ENCODE results near the gene GCDH.
"Not testable (repeated sequence)": the region's sequence is repeated elsewhere in the genome, so short reads cannot be mapped to it uniquely, and the experiment has no call there.

Gene GCDH

DNA sequence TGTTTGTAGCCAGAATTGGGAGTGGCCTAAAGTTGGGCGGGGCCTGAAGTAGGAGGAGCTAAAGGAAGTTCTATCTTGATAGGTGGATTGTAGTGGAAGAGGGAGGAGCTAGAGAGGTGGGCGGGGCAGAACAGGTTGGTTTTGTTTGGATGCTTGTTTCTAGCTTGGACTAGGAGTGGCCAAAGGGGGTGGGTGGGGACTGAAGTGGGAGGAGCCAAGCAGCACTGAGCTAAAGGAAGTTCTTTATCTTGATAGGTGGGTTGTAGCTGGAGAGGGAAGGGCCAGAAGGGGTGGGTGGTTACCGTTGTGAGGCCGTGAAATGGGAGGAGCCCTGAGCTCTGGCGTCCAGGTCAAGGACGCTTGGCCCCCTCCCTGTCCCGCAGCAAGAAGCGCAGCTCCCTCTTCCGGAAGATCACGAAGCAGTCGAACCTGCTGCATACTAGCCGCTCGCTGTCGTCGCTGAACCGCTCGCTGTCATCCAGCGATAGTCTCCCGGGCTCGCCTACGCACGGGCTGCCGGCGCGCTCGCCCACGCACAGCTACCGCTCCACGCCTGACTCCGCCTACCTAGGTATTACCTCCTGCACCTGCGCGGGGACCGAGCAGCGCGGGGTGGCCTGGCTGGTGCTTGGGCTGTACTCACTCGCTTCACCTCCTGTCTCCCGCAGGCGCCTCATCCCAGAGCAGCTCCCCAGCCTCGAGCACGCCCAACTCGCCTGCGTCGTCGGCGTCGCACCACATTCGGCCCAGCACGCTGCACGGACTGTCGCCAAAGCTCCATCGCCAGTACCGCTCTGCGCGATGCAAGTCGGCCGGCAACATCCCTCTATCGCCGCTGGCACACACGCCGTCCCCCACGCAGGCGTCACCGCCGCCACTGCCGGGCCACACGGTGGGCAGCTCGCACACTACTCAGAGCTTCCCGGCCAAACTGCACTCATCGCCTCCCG lies 17.7 kb upstream of the GCDH start:
- DNase-seq, result peak; percentile 52 to 56

DNA sequence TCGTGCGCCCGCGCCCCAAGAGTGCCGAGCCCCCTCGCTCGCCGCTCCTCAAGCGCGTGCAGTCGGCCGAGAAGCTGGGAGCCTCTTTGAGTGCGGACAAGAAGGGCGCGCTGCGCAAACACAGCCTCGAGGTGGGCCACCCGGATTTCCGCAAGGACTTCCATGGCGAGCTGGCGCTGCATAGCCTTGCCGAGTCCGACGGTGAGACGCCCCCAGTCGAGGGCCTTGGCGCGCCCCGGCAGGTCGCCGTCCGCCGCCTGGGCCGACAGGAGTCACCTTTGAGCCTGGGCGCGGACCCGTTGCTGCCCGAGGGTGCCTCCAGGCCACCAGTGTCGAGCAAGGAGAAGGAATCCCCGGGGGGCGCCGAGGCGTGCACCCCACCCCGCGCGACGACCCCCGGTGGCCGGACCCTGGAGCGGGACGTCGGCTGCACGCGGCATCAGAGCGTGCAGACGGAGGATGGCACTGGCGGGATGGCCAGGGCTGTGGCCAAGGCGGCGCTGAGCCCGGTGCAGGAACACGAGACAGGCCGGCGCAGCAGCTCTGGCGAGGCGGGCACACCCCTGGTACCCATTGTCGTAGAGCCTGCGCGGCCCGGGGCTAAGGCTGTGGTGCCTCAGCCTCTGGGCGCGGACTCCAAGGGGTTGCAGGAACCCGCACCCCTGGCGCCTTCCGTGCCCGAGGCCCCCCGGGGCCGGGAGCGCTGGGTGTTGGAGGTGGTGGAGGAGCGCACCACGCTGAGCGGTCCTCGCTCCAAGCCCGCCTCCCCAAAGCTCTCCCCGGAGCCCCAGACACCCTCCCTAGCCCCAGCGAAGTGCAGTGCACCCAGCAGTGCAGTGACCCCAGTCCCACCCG lies 16.8 kb upstream of the GCDH start:
- DNase-seq, result no peak

DNA sequence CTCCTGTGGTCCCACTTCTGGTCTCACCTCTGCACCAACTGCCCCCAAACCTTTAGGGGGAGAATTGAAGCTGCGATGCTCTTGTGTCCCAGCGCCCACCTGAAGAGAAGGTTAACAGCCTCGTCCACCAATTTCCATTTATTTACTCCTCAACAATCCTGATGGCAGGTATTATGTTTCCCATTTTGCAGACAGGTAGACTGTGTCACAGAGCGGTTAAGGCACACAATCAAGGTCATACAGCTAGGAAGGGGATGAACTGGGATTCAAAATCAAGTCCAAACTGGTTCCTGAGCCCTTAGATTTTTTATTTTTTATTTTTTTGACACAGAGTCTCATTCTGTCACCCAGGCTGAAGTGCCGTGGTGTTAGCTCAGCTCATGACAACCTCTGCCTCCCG lies 15.9 kb upstream of the GCDH start:
- DNase-seq, result no peak

- peak in 1 of 2 experiments; percentile 6 for DNase-seq
These were observed 10.3 kb upstream of the GCDH start for GRCh38 chr19:12880551-12881171.

- peak; percentile 70 to 76 for DNase-seq
These were observed 9.7 kb upstream of the GCDH start, which contains the start of gene DNASE2 for GRCh38 chr19:12881172-12881808. Gene DNASE2 (minus strand): TSS chr19:12881449. CDS start chr19:12881375, 74 bp downstream.

DNA sequence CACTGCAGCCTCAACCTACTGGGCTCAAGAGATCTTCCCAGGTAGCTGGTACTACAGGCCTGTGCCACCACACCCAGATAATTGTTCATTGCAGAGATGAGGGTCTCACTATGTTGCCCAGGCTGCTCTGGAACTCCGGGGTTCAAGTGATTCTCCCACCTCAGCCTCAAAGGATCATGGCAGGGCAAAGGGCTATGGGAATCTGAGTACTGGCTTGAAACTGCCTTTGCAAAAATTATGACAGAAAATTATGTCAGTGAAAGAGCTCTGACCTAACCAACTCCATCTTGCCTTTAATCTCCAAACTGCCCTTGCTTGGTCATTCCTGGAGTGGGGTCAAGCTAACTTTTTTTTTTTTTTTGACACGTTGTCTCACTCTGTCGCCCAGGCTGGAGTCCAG lies 8.4 kb upstream of the GCDH start:
- no peak for DNase-seq

DNA sequence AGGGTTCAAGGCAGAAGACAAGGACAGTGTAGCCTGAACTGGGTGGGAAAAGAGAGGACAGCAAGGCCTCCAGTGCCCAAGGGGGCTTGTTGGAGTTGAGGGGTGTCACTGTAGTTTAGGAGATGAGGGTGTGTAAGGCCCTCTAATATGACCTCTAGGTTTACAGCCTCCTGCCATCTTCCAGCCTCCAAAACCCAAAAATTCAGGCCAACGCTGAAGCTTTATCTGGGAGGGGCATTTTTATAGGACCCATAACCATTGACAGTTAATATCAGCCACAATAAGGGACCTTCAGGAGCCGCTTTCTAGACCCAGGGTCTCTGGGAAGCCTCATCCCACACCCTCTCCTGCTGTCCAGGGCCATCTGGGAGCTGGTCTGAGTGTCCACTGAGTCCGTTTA lies 6.8 kb upstream of the GCDH start:
- DNase-seq, result no peak

GRCh38 chr19:12884627-12884925 lies 6.4 kb upstream of the GCDH start:
- DNase-seq, result no peak

GRCh38 chr19:12884926-12885748 lies 5.8 kb upstream of the GCDH start:
- peak; percentile 81 to 85 for DNase-seq

- no peak for DNase-seq
These were observed 5.0 kb upstream of the GCDH start for GRCh38 chr19:12885749-12886650.

- no peak for DNase-seq
These were observed 4.3 kb upstream of the GCDH start for GRCh38 chr19:12886651-12886968.

DNA sequence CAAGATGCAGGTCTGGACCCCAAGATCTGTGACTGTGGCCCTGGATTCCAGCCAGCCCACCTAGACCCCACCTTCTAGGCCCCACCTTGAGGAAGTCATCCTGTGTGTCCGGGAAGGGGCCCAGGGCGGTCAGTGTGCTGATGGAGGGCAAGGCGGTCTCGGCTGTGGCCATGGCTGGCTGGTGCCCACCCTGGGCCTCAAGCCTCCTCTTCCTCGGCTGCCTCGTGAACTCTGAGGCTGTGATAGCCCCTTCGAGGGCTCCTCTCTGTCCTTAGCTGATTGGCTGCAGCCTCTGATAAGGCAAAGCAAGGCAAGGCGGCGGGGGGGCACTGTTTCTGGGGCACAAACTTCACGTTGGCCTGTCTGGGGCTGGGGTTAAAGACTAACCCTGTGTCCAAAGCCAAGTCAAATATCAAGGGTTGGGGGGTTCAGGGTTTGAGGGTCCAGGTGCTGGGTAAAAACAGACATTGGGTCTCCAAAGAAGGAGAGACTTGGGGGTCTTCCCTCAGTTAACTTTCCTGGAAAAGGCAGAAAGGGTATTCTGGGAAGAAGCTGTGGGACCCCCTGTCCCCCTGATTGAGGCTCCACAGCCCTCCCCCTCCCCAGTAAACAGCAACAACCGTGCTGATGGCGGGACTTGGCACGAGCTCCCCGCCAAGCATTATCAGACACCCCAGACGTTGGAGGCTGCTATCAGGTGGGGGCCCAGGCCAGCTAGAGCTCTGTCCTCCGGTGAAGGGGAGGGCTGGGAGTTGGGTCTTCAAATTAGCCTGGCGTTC lies 3.8 kb upstream of the GCDH start, which contains the start of gene KLF1:
Gene KLF1, minus strand, starts transcription at position 233 of the 779 bp plus-strand sequence. Its CDS starts 61 bp downstream, at position 172.
- DNase-seq, result no peak

DNA sequence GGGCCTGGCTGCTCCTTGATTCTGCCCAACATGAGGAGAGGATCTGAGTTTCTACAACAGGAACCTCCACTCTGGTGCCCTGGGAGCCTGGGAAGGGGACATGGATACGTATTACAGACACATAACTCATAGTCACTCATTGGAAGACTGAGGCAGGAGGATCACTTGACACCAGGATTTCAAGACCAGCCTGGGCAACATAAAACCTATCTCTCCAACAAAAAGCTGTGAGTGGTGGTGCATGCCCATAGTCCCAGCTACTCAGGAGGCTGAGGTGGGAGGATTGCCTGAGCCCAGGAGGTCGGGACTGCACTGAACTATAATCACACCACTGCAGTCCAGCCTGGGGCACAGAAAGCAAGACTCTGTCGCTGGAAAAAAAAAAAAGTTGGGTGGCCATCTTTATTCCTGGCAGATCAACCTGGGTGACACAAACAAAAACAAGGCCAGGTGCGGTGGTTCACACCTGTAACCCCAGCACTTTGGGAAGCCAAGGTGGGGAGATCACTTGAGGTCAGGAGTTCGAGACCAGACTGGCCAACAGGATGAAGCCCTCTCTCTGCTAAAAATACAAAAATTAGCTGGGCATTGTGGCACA lies 2.9 kb upstream of the GCDH start:
- no peak for DNase-seq

GRCh38 chr19:12890299-12890786 lies 617 bp upstream of the GCDH start:
- DNase-seq, result not testable (repeated sequence)

- no peak for DNase-seq
These were observed 627 bp downstream of the GCDH start for GRCh38 chr19:12891553-12892021.

GRCh38 chr19:12893582-12893981 lies 2.6 kb downstream of the GCDH start:
- DNase-seq, result no peak

DNA sequence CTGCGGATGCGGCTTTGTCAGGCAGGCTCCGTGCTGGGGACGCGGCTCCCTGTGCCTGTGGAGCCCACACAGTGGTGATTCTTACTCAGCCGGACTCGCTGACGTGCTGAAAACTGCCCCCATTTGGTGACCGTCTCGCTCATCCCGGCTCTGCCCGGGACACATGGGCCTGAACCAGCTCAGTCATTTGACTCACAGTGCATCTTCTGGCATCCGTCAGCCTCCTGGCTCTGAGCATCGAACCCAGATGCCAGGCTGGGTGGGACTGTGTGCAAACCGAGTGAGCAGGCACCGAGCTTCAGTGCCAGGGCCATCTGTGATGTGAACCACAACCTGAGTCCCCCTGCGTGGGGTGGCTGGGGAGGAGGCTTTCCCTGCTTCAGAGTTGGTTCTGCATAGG lies 5.5 kb downstream of the GCDH start:
- DNase-seq, result no peak

GRCh38 chr19:12899891-12900518 lies 9.0 kb downstream of the GCDH start:
- DNase-seq, result no peak

GRCh38 chr19:12907166-12907565 lies 16.2 kb downstream of the GCDH start:
- DNase-seq, result no peak

Measured in NCI-H187 (cell line).